Activated naive CD8-positive, alpha-beta T cell treated with anti-CD3 and anti-CD28 coated beads, Interleukin-2, amount 10 ng/mL, durations not matched to agents 7 days and 5 days (primary cell): ENCODE data around the gene TMEM203. TPM values are rescaled to one million over a fixed set of nuclear protein-coding genes. Genes with fewer than 3 reads are reported as not detected.

Experiments
- ATAC-seq: fragments of 150-1000 bp; cut with Tn5 transposase; one replicate; pipeline ENCODE4 v1.10.0; 2021; ENCODE audit warnings: low read depth, moderate library complexity
- POLR2A ChIA-PET: fragments of 350-600 bp; sonication (Branson Sonifier 250); formaldehyde crosslinking; loops from one replicate; lab custom pipeline; 2021; ENCODE audit warnings: antibody characterized with exemption; lab: Charles Lee
- DNase-seq: peaks from one replicate; pipeline ENCODE4 v3.0.0; 2021
- H3K27ac Mint-ChIP-seq: one replicate; pipeline ENCODE4 v1.8.0; 2022; ENCODE audit warnings: mild to moderate bottlenecking, mixed read lengths
- H3K27me3 Mint-ChIP-seq: one replicate; pipeline ENCODE4 v1.8.0; 2022; ENCODE audit warnings: mild to moderate bottlenecking, moderate library complexity, mixed read lengths
- H3K36me3 Mint-ChIP-seq: one replicate; pipeline ENCODE4 v1.8.0; 2021; ENCODE audit warnings: mild to moderate bottlenecking, mixed read lengths
- H3K4me1 Mint-ChIP-seq: one replicate; pipeline ENCODE4 v1.8.0; 2021; ENCODE audit warnings: mixed read lengths
- H3K4me3 Mint-ChIP-seq: one replicate; pipeline ENCODE4 v1.8.0; 2022; ENCODE audit warnings: mild to moderate bottlenecking, moderate library complexity, mixed read lengths
- H3K9me3 Mint-ChIP-seq: one replicate; pipeline ENCODE4 v1.8.0; 2021; ENCODE audit warnings: mixed read lengths
- microRNA-seq: library from miRNA; unstranded; fragments of <30 nt; microRNA quantifications from one replicate; pipeline ENCODE4 v1.2.0, GENCODE V29; 2022
- total RNA-seq, 2 experiments: library from RNA; stranded (reverse); gene quantifications; one replicate each; pipeline ENCODE4 v1.2.3, GENCODE V29; 2021

Gene TMEM203
- total RNA-seq, 2 experiments from 2014 or later, result 37.4 to 39.4 TPM

DNA sequence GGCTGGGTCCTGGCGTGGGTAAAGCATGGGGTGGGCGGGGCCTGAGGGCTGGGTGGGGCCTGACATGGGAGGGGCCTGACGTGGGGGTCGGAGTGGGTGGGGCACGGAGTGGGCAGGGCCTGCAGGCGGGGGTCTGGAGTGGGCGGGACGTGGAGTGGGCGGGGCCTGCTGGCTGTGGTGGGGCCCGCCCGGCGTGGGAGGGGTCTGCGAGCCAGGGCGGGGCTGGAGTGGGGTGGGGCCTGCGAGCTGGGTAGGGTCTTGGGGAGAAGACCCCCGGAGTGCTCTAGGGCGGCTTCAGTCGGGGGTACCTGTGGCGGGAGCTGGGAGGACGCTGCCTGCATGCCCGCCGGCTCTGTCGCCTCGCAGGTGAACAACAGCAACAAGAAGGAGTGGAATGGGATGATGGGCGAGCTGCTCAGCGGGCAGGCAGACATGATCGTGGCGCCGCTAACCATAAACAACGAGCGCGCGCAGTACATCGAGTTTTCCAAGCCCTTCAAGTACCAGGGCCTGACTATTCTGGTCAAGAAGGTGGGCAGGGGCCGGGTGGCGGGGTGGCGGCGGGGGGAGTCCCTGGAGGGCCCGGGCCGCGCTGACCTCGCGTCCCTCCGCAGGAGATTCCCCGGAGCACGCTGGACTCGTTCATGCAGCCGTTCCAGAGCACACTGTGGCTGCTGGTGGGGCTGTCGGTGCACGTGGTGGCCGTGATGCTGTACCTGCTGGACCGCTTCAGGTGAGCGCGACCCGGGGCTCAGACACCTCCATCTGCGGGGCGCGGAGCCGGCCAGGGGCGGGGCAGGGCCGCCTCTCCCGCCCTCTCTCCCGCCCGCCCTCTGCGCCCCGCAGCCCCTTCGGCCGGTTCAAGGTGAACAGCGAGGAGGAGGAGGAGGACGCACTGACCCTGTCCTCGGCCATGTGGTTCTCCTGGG lies 43.6 kb downstream of the TMEM203 start:
- Mint-ChIP-seq H3K27me3 (peaks cover 38% of the 10 kb centered on the region), H3K27ac (no peak overlapping the region), H3K36me3 (no peaks in the 10 kb centered on the region), H3K4me1 (peaks cover 13% of the 10 kb centered on the region), H3K9me3 (no peaks in the 10 kb centered on the region), H3K4me3 (no peak overlapping the region)
- DNase-seq, result no peak
- POLR2A ChIA-PET, result interaction anchor here (0.6 kb wide), 1 partner anchor 18 kb away, joined by 3 read pairs; no protein-coding TSS in a partner anchor
- ATAC-seq, result no peak

GRCh38 chr9:137160716-137161557 lies 44.5 kb downstream of the TMEM203 start:
- peaks cover 10% of the 10 kb centered on the region for H3K4me1 Mint-ChIP-seq
- POLR2A ChIA-PET, result no interaction called here
- H3K36me3 Mint-ChIP-seq, result no peaks in the 10 kb centered on the region
- no peaks in the 10 kb centered on the region for H3K9me3 Mint-ChIP-seq
- ATAC-seq (no peak), DNase-seq (no peak)
- no peak overlapping the region for H3K4me3 Mint-ChIP-seq
- peaks cover 34% of the 10 kb centered on the region for H3K27me3 Mint-ChIP-seq
- no peak overlapping the region for H3K27ac Mint-ChIP-seq

- H3K27ac Mint-ChIP-seq, result no peak overlapping the region
- H3K27me3 Mint-ChIP-seq, result peaks cover 33% of the 10 kb centered on the region
- H3K36me3 Mint-ChIP-seq, result no peaks in the 10 kb centered on the region
- ATAC-seq (no peak), DNase-seq (no peak)
- H3K4me3 Mint-ChIP-seq, result no peak overlapping the region
- POLR2A ChIA-PET, result no interaction called here
- H3K4me1 Mint-ChIP-seq, result peaks cover 10% of the 10 kb centered on the region
- no peaks in the 10 kb centered on the region for H3K9me3 Mint-ChIP-seq
Observed at GRCh38 chr9:137160054-137160425, 45.4 kb downstream of the TMEM203 start.

DNA sequence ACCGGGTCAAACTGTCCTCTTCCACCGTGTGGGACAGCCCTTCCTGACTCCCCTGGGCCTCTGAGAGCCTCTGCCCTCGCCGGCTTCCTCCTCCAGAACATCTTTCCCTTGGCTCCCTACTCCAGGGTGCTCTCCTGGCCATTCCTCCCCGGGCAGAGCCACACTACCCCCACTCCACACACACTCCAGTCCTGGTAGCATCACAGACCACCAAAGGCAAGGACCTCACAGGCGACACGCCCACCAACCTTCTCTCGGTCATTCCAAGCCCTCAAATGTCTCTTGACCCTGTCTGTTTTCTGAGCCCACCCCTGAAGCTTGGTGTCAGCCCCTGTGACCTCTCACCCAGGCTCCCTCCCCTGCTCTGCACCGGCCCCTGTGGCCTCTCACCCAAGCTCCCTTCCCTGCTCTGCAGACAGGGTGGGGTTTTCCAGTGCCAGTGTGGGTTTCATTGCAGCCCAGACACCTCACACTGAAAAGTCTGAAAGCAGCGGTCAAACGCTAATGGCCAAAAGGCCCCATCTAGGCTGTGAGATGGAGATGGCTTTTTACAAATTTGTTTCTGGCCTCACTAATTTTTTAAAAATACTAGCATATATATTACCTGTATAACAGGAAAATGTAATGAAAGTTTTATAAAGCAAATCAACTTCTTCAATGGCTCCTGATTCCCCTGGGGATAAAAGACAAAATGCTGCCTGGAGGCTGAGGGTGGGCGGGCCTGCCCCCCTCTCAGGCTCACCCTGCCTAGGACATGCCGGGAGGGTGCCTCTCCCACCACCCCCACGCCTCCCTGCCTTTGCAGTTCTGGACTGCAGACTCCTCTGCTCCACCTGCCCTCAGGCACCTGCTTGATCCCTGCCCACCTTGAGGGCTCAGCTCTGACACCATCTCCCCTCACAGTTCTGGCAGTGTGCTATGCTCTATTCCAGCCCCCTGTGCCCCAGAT lies 46.1 kb downstream of the TMEM203 start:
- Mint-ChIP-seq H3K4me1 (peaks cover 10% of the 10 kb centered on the region), H3K9me3 (no peaks in the 10 kb centered on the region), H3K27ac (peak overlapping the region; percentile 23), H3K27me3 (peaks cover 33% of the 10 kb centered on the region), H3K36me3 (no peaks in the 10 kb centered on the region), H3K4me3 (no peak overlapping the region)
- DNase-seq (no peak), ATAC-seq (no peak)
- POLR2A ChIA-PET, result interaction anchor here (2.3 kb wide), 1 partner anchor 30 kb away, joined by 9 read pairs; no protein-coding TSS in a partner anchor

GRCh38 chr9:137158625-137159024 lies 46.8 kb downstream of the TMEM203 start:
- H3K9me3 Mint-ChIP-seq, result no peaks in the 10 kb centered on the region
- ATAC-seq (no peak), DNase-seq (no peak)
- no peak overlapping the region for H3K27ac Mint-ChIP-seq
- no peak overlapping the region for H3K4me3 Mint-ChIP-seq
- H3K4me1 Mint-ChIP-seq, result peaks cover 10% of the 10 kb centered on the region
- POLR2A ChIA-PET, result interaction anchor here (1.3 to 2.3 kb wide), 2 partner anchors 12 to 29 kb away, joined by 3 to 9 read pairs; no protein-coding TSS in a partner anchor
- peaks cover 33% of the 10 kb centered on the region for H3K27me3 Mint-ChIP-seq
- H3K36me3 Mint-ChIP-seq, result no peaks in the 10 kb centered on the region

- Mint-ChIP-seq H3K4me1 (peaks cover 10% of the 10 kb centered on the region), H3K4me3 (no peak overlapping the region), H3K27me3 (peaks cover 30% of the 10 kb centered on the region), H3K36me3 (no peaks in the 10 kb centered on the region), H3K9me3 (no peaks in the 10 kb centered on the region), H3K27ac (no peak overlapping the region)
- ATAC-seq (no peak), DNase-seq (no peak)
- POLR2A ChIA-PET, result interaction anchor here (1.3 to 2.3 kb wide), 2 partner anchors 11 to 28 kb away, joined by 3 to 9 read pairs; no protein-coding TSS in a partner anchor
Observed at GRCh38 chr9:137157618-137158415, 47.6 kb downstream of the TMEM203 start.

GRCh38 chr9:137156567-137157375 lies 48.7 kb downstream of the TMEM203 start:
- DNase-seq (peak; percentile 69), ATAC-seq (peak; percentile 48)
- Mint-ChIP-seq H3K36me3 (no peaks in the 10 kb centered on the region), H3K9me3 (no peaks in the 10 kb centered on the region), H3K27me3 (peaks cover 30% of the 10 kb centered on the region), H3K4me3 (peak overlapping the region; percentile 42), H3K27ac (no peak overlapping the region), H3K4me1 (peaks cover 10% of the 10 kb centered on the region)
- POLR2A ChIA-PET, result interaction anchor here (0.6 to 2.3 kb wide), 2 partner anchors 27 to 68 kb away, joined by 5 to 9 read pairs; partner anchors contain the start of gene CYSRT1

Small RNA genes within 50 kb of the gene (microRNA-seq; reads per million reads assigned to microRNA genes)
- gene MIR3621, result not detected

Other genes starting within 250 kb of the TMEM203 start
- 1 to 10 TPM; 1.3 to 3.3 TPM for gene PTGDS, start 228.1 kb downstream of the TMEM203 start, total RNA-seq
- under 1 TPM; 0.33 to 0.48 TPM for gene LCNL1, start 222.7 kb downstream of the TMEM203 start, total RNA-seq
- 10 to 100 TPM; 93.4 to 97.2 TPM for gene PAXX, start 213.2 kb downstream of the TMEM203 start, total RNA-seq
- gene CLIC3, start 209.1 kb downstream of the TMEM203 start, total RNA-seq, result 10 to 100 TPM; 13.3 to 14.7 TPM
- gene ABCA2, start 177.4 kb downstream of the TMEM203 start, total RNA-seq, result 10 to 100 TPM; 67.1 to 74.5 TPM
- gene FUT7, start 173.6 kb downstream of the TMEM203 start, total RNA-seq, result under 1 TPM; 0.39 to 0.62 TPM
- 10 to 100 TPM; 22.4 to 27.0 TPM for gene NPDC1, start 159.5 kb downstream of the TMEM203 start, total RNA-seq
- not detected for gene ENTPD2, start 151.6 kb downstream of the TMEM203 start, total RNA-seq
- 10 to 100 TPM; 26.4 to 30.0 TPM for gene SAPCD2, start 135.1 kb downstream of the TMEM203 start, total RNA-seq
- gene UAP1L1, start 128.1 kb downstream of the TMEM203 start, total RNA-seq, result 10 to 100 TPM; 43.9 to 44.1 TPM
- gene MAN1B1, start 118.7 kb downstream of the TMEM203 start, total RNA-seq, result 10 to 100 TPM; 63.2 to 63.9 TPM
- 100 to 1,000 TPM; 314 to 322 TPM for gene DPP7, start 90.9 kb downstream of the TMEM203 start, total RNA-seq
- gene GRIN1, start 66.5 kb downstream of the TMEM203 start, total RNA-seq, result not detected
- not detected for gene LRRC26, start 35.6 kb downstream of the TMEM203 start, total RNA-seq
- gene TMEM210, start 33.6 kb downstream of the TMEM203 start, total RNA-seq, result not detected
- gene ANAPC2, start 17.1 kb downstream of the TMEM203 start, total RNA-seq, result 10 to 100 TPM; 84.2 to 87.8 TPM
- 10 to 100 TPM; 62.4 to 65.2 TPM for gene SSNA1, start 17.0 kb downstream of the TMEM203 start, total RNA-seq
- 10 to 100 TPM; 11.2 to 14.7 TPM for gene TPRN, start 4.9 kb downstream of the TMEM203 start, total RNA-seq
- 10 to 100 TPM; 38.8 to 39.8 TPM for gene NDOR1, start 52 bp upstream of the TMEM203 start, total RNA-seq
- 1 to 10 TPM; 5.0 to 7.2 TPM for gene RNF208, start 16.6 kb upstream of the TMEM203 start, total RNA-seq
- under 1 TPM; 0.45 to 0.55 TPM for gene CYSRT1, start 19.5 kb upstream of the TMEM203 start, total RNA-seq
- not detected for gene RNF224, start 21.9 kb upstream of the TMEM203 start, total RNA-seq
- not detected for gene SLC34A3, start 25.3 kb upstream of the TMEM203 start, total RNA-seq
- 100 to 1,000 TPM; 241 to 249 TPM for gene TUBB4B, start 35.6 kb upstream of the TMEM203 start, total RNA-seq
- not detected for gene STPG3, start 45.6 kb upstream of the TMEM203 start, total RNA-seq
- 10 to 100 TPM; 58.7 to 63.1 TPM for gene NELFB, start 49.7 kb upstream of the TMEM203 start, total RNA-seq
- 1 to 10 TPM; 8.1 to 8.2 TPM for gene TOR4A, start 72.1 kb upstream of the TMEM203 start, total RNA-seq
- gene NRARP, start 96.6 kb upstream of the TMEM203 start, total RNA-seq, result 1 to 10 TPM; 1.2 to 1.7 TPM
- gene EXD3, start 217.5 kb upstream of the TMEM203 start, total RNA-seq, result 10 to 100 TPM; 23.4 to 24.7 TPM
- 1 to 10 TPM; 2.8 to 3.7 TPM for gene NOXA1, start 217.7 kb upstream of the TMEM203 start, total RNA-seq
- gene ENTPD8, start 235.7 kb upstream of the TMEM203 start, total RNA-seq, result not detected